ENCODE results near the gene F2RL2. TPM values are rescaled to one million over a fixed set of nuclear protein-coding genes. Genes with fewer than 3 reads are reported as not detected.
A peak's percentile ranks its signal among the peaks of the same experiment; 100 is the strongest.

Gene F2RL2
- 2.0 and 2.5 TPM in 2 replicates for total RNA-seq

GRCh38 chr5:76622973-76623596, at the start of gene F2RL2:
Gene F2RL2 (minus strand): TSS chr5:76623403. CDS start chr5:76623230, 173 bp downstream.
- Histone ChIP-seq H3K27me3 (ENCODE audit: control insufficient read depth, insufficient read depth, low read length) (no peaks in the 10 kb centered on the region), H3K4me3 (ENCODE audit: low read depth, low read length) (peak within 1 kb of the TSS; percentile 15), H3K36me3 (ENCODE audit: control insufficient read depth, insufficient read depth, low read length) (no peaks in the 10 kb centered on the region)
- TF ChIP-seq CTCF (IDR thresholded peaks at IDR 0.05; ENCODE audit: insufficient read depth, low read length, poor library complexity, severe bottlenecking) = no peak
- DNase-seq (ENCODE audit: low read depth) = peak; percentile 87

GRCh38 chr5:76672242-76672641, 49.0 kb upstream of the F2RL2 start:
- Histone ChIP-seq H3K4me3 (ENCODE audit: low read depth, low read length) (no peak overlapping the region), H3K36me3 (ENCODE audit: control insufficient read depth, insufficient read depth, low read length) (no peaks in the 10 kb centered on the region), H3K27me3 (ENCODE audit: control insufficient read depth, insufficient read depth, low read length) (no peaks in the 10 kb centered on the region)
- no peak for TF ChIP-seq CTCF (IDR thresholded peaks at IDR 0.05; ENCODE audit: insufficient read depth, low read length, poor library complexity, severe bottlenecking)
- DNase-seq (ENCODE audit: low read depth) = no peak

GRCh38 chr5:76670508-76670907, 47.3 kb upstream of the F2RL2 start:
- TF ChIP-seq CTCF (IDR thresholded peaks at IDR 0.05; ENCODE audit: insufficient read depth, low read length, poor library complexity, severe bottlenecking) = no peak
- no peaks in the 10 kb centered on the region for H3K36me3 ChIP-seq (ENCODE audit: control insufficient read depth, insufficient read depth, low read length)
- no peak for DNase-seq (ENCODE audit: low read depth)
- H3K27me3 ChIP-seq (ENCODE audit: control insufficient read depth, insufficient read depth, low read length) = no peaks in the 10 kb centered on the region
- H3K4me3 ChIP-seq (ENCODE audit: low read depth, low read length) = no peak overlapping the region

GRCh38 chr5:76669245-76669644, 46.0 kb upstream of the F2RL2 start:
- Histone ChIP-seq H3K36me3 (ENCODE audit: control insufficient read depth, insufficient read depth, low read length) (no peaks in the 10 kb centered on the region), H3K27me3 (ENCODE audit: control insufficient read depth, insufficient read depth, low read length) (no peaks in the 10 kb centered on the region), H3K4me3 (ENCODE audit: low read depth, low read length) (no peak overlapping the region)
- DNase-seq (ENCODE audit: low read depth) = no peak
- no peak for TF ChIP-seq CTCF (IDR thresholded peaks at IDR 0.05; ENCODE audit: insufficient read depth, low read length, poor library complexity, severe bottlenecking)

GRCh38 chr5:76667495-76667894, 44.3 kb upstream of the F2RL2 start:
- Histone ChIP-seq H3K4me3 (ENCODE audit: low read depth, low read length) (no peak overlapping the region), H3K27me3 (ENCODE audit: control insufficient read depth, insufficient read depth, low read length) (no peaks in the 10 kb centered on the region), H3K36me3 (ENCODE audit: control insufficient read depth, insufficient read depth, low read length) (no peaks in the 10 kb centered on the region)
- DNase-seq (ENCODE audit: low read depth) = no peak
- TF ChIP-seq CTCF (IDR thresholded peaks at IDR 0.05; ENCODE audit: insufficient read depth, low read length, poor library complexity, severe bottlenecking) = no peak

- no peak overlapping the region for H3K4me3 ChIP-seq (ENCODE audit: low read depth, low read length)
- no peak for TF ChIP-seq CTCF (IDR thresholded peaks at IDR 0.05; ENCODE audit: insufficient read depth, low read length, poor library complexity, severe bottlenecking)
- H3K36me3 ChIP-seq (ENCODE audit: control insufficient read depth, insufficient read depth, low read length) = no peaks in the 10 kb centered on the region
- H3K27me3 ChIP-seq (ENCODE audit: control insufficient read depth, insufficient read depth, low read length) = no peaks in the 10 kb centered on the region
- DNase-seq (ENCODE audit: low read depth) = no peak
Observed at GRCh38 chr5:76664079-76664478, 40.9 kb upstream of the F2RL2 start.
